Breast epithelium (tissue), 4 donors: ENCODE results near the gene MDN1. TPM values are rescaled to one million over a fixed set of nuclear protein-coding genes. Genes with fewer than 3 reads are reported as not detected.

ENCODE experiments used
- DNase-seq, 2 donors: peaks; one replicate each; pipeline ENCODE4 v3.0.0-alpha.2; 2019; ENCODE audit warnings: low spot score in 2 of 2
- H3K27ac ChIP-seq, 2 donors: fragments of 200-600 bp; sonication (generic) in 1 of 2; one replicate each; pipeline ENCODE4 v1.5.1; 2016 to 2019; ENCODE audit warnings: mild to moderate bottlenecking in 1 of 2
- H3K27me3 ChIP-seq, 2 donors: fragments of 200-600 bp; sonication (generic) in 1 of 2; one replicate each; pipeline versions ENCODE4 v1.5.1 to v1.6.0; 2017 to 2019; ENCODE audit warnings: control low read depth in 1 of 2, mild to moderate bottlenecking in 1 of 2
- H3K36me3 ChIP-seq: fragments of 200-600 bp; one replicate; pipeline ENCODE4 v1.5.1; 2019
- H3K4me1 ChIP-seq, 2 donors: fragments of 200-600 bp; sonication (generic); one replicate each; pipeline ENCODE4 v1.5.1; 2016 to 2019; ENCODE audit warnings: control low read depth in 1 of 2
- H3K4me3 ChIP-seq, 3 donors: fragments of 200-600 bp; sonication (generic); 1 replicate in 2 of 3; 2 replicates in 1 of 3; pipeline ENCODE4 v1.5.1; 2016 to 2019; ENCODE audit warnings: mild to moderate bottlenecking in 3 of 3, moderate library complexity in 2 of 3
- H3K9me3 ChIP-seq, 2 donors: fragments of 200-600 bp; sonication (generic) in 1 of 2; one replicate each; pipeline ENCODE4 v1.5.1; 2016 to 2019; ENCODE audit warnings: control low read depth in 1 of 2
- POLR2A ChIP-seq: fragments of 450-650 bp; IDR thresholded peaks from one replicate; pipeline ENCODE4 v1.6.1; 2016; ENCODE audit warnings: antibody characterized with exemption, mild to moderate bottlenecking, moderate library complexity
- POLR2AphosphoS5 ChIP-seq, 3 donors: sonication (generic); formaldehyde crosslinking; IDR thresholded peaks; one replicate each; pipeline ENCODE4 v1.6.1; 2017; ENCODE audit warnings: antibody characterized with exemption in 3 of 3
- intact Hi-C: fragments of 100-400 bp; cut with DNase I; formaldehyde crosslinking; loops from one replicate; pipeline ENCODE4 v1.15.1; 2023; ENCODE audit warnings: low total_unique reads
- total RNA-seq, 3 donors: library from RNA; depleted of rRNA; stranded (reverse); fragments of >200 nt; gene quantifications; one replicate each; pipeline ENCODE4 v1.1.0, GENCODE V29; 2016
- TF ChIP-seq, protein P1 (sequence below), 3 donors: fragments of 450-650 bp; IDR thresholded peaks; one replicate each; pipeline ENCODE4 v1.5.1; 2016 to 2017; ENCODE audit warnings: antibody characterized with exemption in 3 of 3, mild to moderate bottlenecking in 3 of 3, moderate library complexity in 3 of 3

MDN1 gene
- total RNA-seq, 3 donors from 2014 or later, result 24.6 to 38.8 (median 38.0) TPM

DNA sequence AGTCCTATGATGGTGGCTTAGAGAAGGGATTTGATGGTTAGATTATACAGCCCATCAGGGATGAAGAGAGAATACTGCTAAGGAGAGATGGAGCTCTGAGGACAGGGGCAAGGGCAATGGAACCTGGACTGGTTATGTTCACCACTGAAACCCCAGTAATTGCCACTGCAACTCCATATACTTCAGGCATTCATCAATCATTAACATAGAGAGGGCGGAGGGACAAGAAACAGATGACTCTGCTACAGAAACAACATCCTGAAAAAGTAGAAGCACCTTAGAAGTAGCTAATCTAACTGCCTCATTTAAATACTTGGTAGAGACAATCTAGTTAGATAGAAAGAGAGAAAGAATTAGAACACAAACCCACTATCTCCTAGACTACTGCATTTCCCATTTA lies 89.8 kb downstream of the MDN1 start:
- no peak overlapping the region for H3K27ac ChIP-seq
- intact Hi-C loops, result no loop called here
- DNase-seq, result no peak
- H3K36me3 ChIP-seq, result no peaks in the 10 kb centered on the region
- TF ChIP-seq POLR2A (no peak), POLR2AphosphoS5 (IDR thresholded peaks at IDR 0.05) (no peak)
- TF ChIP-seq, protein P1, sequence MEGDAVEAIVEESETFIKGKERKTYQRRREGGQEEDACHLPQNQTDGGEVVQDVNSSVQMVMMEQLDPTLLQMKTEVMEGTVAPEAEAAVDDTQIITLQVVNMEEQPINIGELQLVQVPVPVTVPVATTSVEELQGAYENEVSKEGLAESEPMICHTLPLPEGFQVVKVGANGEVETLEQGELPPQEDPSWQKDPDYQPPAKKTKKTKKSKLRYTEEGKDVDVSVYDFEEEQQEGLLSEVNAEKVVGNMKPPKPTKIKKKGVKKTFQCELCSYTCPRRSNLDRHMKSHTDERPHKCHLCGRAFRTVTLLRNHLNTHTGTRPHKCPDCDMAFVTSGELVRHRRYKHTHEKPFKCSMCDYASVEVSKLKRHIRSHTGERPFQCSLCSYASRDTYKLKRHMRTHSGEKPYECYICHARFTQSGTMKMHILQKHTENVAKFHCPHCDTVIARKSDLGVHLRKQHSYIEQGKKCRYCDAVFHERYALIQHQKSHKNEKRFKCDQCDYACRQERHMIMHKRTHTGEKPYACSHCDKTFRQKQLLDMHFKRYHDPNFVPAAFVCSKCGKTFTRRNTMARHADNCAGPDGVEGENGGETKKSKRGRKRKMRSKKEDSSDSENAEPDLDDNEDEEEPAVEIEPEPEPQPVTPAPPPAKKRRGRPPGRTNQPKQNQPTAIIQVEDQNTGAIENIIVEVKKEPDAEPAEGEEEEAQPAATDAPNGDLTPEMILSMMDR (IDR thresholded peaks at IDR 0.05), result no peak
- H3K4me3 ChIP-seq, result no peak overlapping the region
- no peaks in the 10 kb centered on the region for H3K9me3 ChIP-seq
- H3K4me1 ChIP-seq, result no peaks in the 10 kb centered on the region
- no peaks in the 10 kb centered on the region for H3K27me3 ChIP-seq

DNA sequence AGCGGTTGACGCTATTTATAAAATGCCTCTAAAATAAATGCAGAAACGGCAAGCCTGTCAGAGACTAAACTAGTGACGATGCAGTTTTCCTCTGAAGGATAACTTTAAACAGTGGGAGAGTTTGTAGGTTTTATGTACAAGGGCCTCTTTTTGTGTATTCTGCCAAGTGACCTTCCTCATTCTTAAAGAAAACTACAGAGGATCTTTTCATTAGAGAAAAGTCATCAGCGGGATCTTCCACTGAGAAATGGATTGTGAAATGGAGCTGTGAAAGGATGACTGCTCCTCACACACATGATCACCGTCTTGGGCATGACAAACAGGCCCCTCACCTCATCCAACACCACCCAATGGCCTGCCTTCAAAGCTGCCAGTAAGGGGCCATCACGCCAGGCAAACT lies 92.1 kb downstream of the MDN1 start:
- Histone ChIP-seq H3K4me3 (no peak overlapping the region), H3K27ac (no peak overlapping the region), H3K4me1 (no peaks in the 10 kb centered on the region), H3K9me3 (no peaks in the 10 kb centered on the region), H3K27me3 (no peaks in the 10 kb centered on the region), H3K36me3 (no peaks in the 10 kb centered on the region)
- TF ChIP-seq POLR2A (no peak), POLR2AphosphoS5 (IDR thresholded peaks at IDR 0.05) (no peak)
- TF ChIP-seq, protein P1 (IDR thresholded peaks at IDR 0.05), result no peak
- DNase-seq, result no peak
- intact Hi-C loops, result no loop called here

DNA sequence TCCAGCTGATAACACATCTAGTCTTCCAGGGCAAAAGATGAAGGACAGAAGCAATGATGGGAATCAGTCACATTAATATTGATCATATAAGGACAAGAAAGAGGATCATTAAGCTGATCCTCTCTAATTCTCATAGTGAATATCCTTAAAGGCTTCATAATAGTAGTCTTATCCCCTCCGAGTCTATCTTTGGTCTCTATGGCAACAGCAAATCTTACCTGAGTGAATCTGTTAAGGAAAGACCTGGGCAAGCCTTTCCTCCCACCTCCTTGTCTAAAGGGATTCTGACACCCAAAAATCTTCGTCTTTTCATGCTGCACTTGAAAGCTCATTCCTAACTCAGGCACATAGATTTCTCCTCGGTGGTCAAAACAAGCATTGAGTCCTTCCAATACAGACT lies 94.6 kb downstream of the MDN1 start:
- Histone ChIP-seq H3K27ac (no peak overlapping the region), H3K4me1 (no peaks in the 10 kb centered on the region), H3K27me3 (no peaks in the 10 kb centered on the region), H3K9me3 (no peaks in the 10 kb centered on the region), H3K36me3 (no peaks in the 10 kb centered on the region), H3K4me3 (no peak overlapping the region)
- TF ChIP-seq, protein P1 (IDR thresholded peaks at IDR 0.05), result no peak
- no peak for TF ChIP-seq POLR2AphosphoS5 (IDR thresholded peaks at IDR 0.05)
- no peak for TF ChIP-seq POLR2A
- intact Hi-C loops, result no loop called here
- DNase-seq, result no peak

DNA sequence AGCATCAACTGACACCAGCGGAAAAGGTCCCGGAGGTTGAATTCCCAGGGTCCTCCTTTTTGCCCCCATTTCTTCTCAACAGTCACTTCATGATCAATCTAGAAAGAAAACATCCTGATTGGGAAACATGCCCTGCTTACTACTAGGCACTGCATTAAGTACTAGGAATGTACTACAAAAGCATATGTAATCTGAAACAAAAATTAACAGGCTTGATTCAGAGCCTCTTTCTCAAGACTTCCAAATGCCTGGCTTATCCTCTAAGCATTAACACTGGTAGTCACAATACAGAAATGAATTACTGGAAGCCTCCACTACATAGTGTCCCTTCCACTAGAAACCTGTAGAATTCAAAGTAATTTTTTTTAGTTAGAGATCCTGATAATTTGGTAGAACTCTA lies 96.5 kb downstream of the MDN1 start:
- DNase-seq, result no peak

DNA sequence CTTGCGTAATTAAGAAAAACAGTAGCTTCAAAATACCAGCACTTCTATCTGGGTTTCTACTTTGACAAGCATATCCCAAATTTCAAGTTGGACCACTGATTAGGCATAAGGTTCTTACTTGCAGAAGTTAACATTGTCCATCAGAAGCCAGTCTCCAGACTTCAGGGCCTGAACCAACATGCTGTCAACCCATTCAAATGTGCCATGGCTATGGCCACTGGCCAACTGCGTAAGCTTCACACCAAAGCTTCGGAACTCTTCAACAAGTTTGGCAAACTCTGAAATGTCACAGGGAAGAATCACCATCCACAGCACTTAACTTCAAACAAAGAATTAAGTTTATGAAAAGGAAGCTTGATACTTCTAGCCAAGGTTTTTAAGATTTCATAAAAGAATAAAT lies 103.1 kb downstream of the MDN1 start:
- Histone ChIP-seq H3K27me3 (no peaks in the 10 kb centered on the region), H3K4me1 (no peaks in the 10 kb centered on the region), H3K27ac (no peak overlapping the region), H3K36me3 (peaks cover 13% of the 10 kb centered on the region), H3K4me3 (no peak overlapping the region), H3K9me3 (no peaks in the 10 kb centered on the region)
- TF ChIP-seq POLR2A (no peak), POLR2AphosphoS5 (IDR thresholded peaks at IDR 0.05) (no peak)
- TF ChIP-seq, protein P1 (IDR thresholded peaks at IDR 0.05), result peak in 1 of 3 donors; percentile 8
- DNase-seq, result no peak
- intact Hi-C loops, result no loop called here

More for the DNA sequence above, 96.5 kb downstream of the MDN1 start:
- H3K4me3 ChIP-seq, result no peak overlapping the region
- no peaks in the 10 kb centered on the region for H3K4me1 ChIP-seq
- no peaks in the 10 kb centered on the region for H3K9me3 ChIP-seq
- peaks cover 8% of the 10 kb centered on the region for H3K36me3 ChIP-seq
- no peaks in the 10 kb centered on the region for H3K27me3 ChIP-seq
- intact Hi-C loops, result no loop called here
- TF ChIP-seq, protein P1 (IDR thresholded peaks at IDR 0.05), result no peak
- no peak for TF ChIP-seq POLR2A
- no peak for TF ChIP-seq POLR2AphosphoS5 (IDR thresholded peaks at IDR 0.05)
- no peak overlapping the region for H3K27ac ChIP-seq
